Adrenal gland (tissue), 12 donors: ENCODE results near the gene SREBF1. TPM values are rescaled to one million over a fixed set of nuclear protein-coding genes. Genes with fewer than 3 reads are reported as not detected.

ENCODE experiments used
- DNase-seq, 7 donors: peaks; one replicate each; pipeline ENCODE4 v3.0.0-alpha.2; 2019 to 2020
- H3K27ac ChIP-seq, 5 donors: fragments of 200-600 bp; sonication (generic) in 4 of 5; 1 replicate in 3 of 5; 2 replicates in 2 of 5; pipeline versions ENCODE4 v1.5.1 to v1.8.0; 2016 to 2020; ENCODE audit warnings: mild to moderate bottlenecking in 1 of 5
- H3K27me3 ChIP-seq: fragments of 200-600 bp; 2 replicates; pipeline ENCODE4 v1.8.0; 2021
- H3K36me3 ChIP-seq, 2 donors: fragments of 200-600 bp; replicated peaks in 1 of 2; 1 replicate in 1 of 2; 2 replicates in 1 of 2; pipeline versions ENCODE4 v1.5.1 to v1.8.0; 2018 to 2022
- H3K4me1 ChIP-seq, 2 donors: fragments of 200-600 bp; replicated peaks in 1 of 2; 1 replicate in 1 of 2; 2 replicates in 1 of 2; pipeline versions ENCODE4 v1.5.1 to v1.8.0; 2018 to 2021
- H3K4me3 ChIP-seq, 4 donors: fragments of 200-600 bp; sonication (generic) in 3 of 4; one replicate each; pipeline ENCODE4 v1.5.1; 2016 to 2018
- H3K9me3 ChIP-seq, 3 donors: fragments of 200-600 bp; sonication (generic) in 1 of 3; replicated peaks in 1 of 3; 1 replicate in 2 of 3; 2 replicates in 1 of 3; pipeline versions ENCODE4 v1.5.1 to v1.8.0; 2016 to 2021
- POLR2A ChIP-seq, 2 donors: fragments of 450-650 bp; IDR thresholded peaks; one replicate each; pipeline ENCODE4 v1.6.1; 2017; ENCODE audit warnings: antibody characterized with exemption in 2 of 2, mild to moderate bottlenecking in 2 of 2, moderate library complexity in 1 of 2
- WGBS, 4 donors: extraction: QIAGEN DNeasy Blood & Tissue Kit in 2 of 4; methylation state at CpG; one replicate each; pipeline versions ENCODE4 v1.1.5 to v1.1.7; 2013 to 2017; 5-methylcytosine and 5-hydroxymethylcytosine counted together
- intact Hi-C, 2 donors: fragments of 100-400 bp; cut with DNase I; formaldehyde crosslinking; loops; one replicate each; pipeline versions ENCODE4 v1.14.1 to v1.15.0; 2022 to 2023
- polyA plus RNA-seq, 3 donors: library from polyadenylated mRNA; stranded (reverse); fragments of 200-250 nt in 2 of 3; fragments of 350-450 nt in 1 of 3; fragmentation: Illumina TruSeq in 1 of 3; extraction: RNeasy Lipid Tissue Mini Kit (QIAGEN cat#74804) in 1 of 3; gene quantifications; one replicate each; pipeline ENCODE4 v1.2.3, GENCODE V29; 2013 to 2014
- total RNA-seq, 9 donors: library from RNA; depleted of rRNA in 4 of 9; stranded (reverse); fragments of >200 nt in 4 of 9; fragments of 120-200 nt in 1 of 9; fragmentation: NEBNext Ultra II Directional in 1 of 9; extraction: Animal tissue kit (Norgen Biotek cat#: 25700) in 1 of 9; gene quantifications; one replicate each; pipeline versions ENCODE4 v1.1.0 to v1.2.4, GENCODE V29; 2013 to 2023
- TF ChIP-seq, protein P1 (sequence below), 6 experiments: fragments of 450-650 bp in 4 of 6; fragments of 200-600 bp in 2 of 6; sonication (generic) in 1 of 6; IDR thresholded peaks; 1 replicate in 5 of 6; 2 replicates in 1 of 6; pipeline versions ENCODE4 v1.5.1 to v1.8.0; 2016 to 2021; ENCODE audit warnings: antibody characterized with exemption in 6 of 6, mild to moderate bottlenecking in 2 of 6, moderate library complexity in 1 of 6
- donor health status: healthy with polysubstance abuse.
- donor health status: Bipolar disorder and iron deficiency.
- donor health status: DM: yes; HTN: yes; CAD: no.
- donor health status: DM: no; HTN: no; CAD: no.
- donor health status: DM: no; HTN: no; CAD: no.
- donor health status: DM: yes; HTN: yes; CAD: no.

SREBF1 gene
- total and polyA plus RNA-seq, 12 donors, result 48.2 to 850 (median 576) TPM

DNA sequence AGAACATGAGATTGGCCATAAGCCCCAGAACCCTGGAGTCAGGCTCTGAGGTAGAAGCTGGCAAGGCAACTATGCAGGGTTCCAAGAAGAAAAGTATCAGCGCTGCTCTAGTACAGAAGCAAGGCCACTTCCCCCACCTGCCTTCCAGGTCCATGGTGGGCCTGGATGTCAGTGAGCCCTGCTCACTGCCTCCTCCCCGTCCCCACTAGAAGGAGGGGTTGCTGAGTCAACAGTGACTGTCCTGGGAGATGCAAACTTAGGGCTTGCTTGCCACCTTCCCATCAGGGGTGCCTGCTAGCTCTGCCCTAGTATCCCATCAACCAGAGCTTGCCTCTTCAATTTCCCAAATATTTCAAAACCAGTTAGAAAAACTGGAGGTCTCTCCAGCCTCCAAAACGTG is 29.6 kb upstream of the SREBF1 start:
- no peak overlapping the region for H3K4me3 ChIP-seq
- no peaks in the 10 kb centered on the region for H3K27me3 ChIP-seq
- WGBS, 4 donors, result 82 to 100% (median 88%) methylated on average over 1 to 3 of the region's 3 CpGs
- no peak for TF ChIP-seq POLR2A (IDR thresholded peaks at IDR 0.05)
- TF ChIP-seq, protein P1, sequence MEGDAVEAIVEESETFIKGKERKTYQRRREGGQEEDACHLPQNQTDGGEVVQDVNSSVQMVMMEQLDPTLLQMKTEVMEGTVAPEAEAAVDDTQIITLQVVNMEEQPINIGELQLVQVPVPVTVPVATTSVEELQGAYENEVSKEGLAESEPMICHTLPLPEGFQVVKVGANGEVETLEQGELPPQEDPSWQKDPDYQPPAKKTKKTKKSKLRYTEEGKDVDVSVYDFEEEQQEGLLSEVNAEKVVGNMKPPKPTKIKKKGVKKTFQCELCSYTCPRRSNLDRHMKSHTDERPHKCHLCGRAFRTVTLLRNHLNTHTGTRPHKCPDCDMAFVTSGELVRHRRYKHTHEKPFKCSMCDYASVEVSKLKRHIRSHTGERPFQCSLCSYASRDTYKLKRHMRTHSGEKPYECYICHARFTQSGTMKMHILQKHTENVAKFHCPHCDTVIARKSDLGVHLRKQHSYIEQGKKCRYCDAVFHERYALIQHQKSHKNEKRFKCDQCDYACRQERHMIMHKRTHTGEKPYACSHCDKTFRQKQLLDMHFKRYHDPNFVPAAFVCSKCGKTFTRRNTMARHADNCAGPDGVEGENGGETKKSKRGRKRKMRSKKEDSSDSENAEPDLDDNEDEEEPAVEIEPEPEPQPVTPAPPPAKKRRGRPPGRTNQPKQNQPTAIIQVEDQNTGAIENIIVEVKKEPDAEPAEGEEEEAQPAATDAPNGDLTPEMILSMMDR (IDR thresholded peaks at IDR 0.05), result no peak
- intact Hi-C loops, result loop anchor here in 1 of 2 donors (5.0 kb wide), 1 partner anchor 184 kb away; the partner anchor contains the start of gene RAI1
- no peaks in the 10 kb centered on the region for H3K9me3 ChIP-seq
- H3K27ac ChIP-seq, result no peak overlapping the region
- peaks cover 0 to 38% of the 10 kb centered on the region in 2 donors for H3K36me3 ChIP-seq
- peaks cover 4 to 16% of the 10 kb centered on the region in 2 donors for H3K4me1 ChIP-seq
- no peak for DNase-seq

GRCh38 chr17:17865035-17865434 is 28.2 kb upstream of the SREBF1 start:
- DNase-seq, result no peak
- Histone ChIP-seq H3K4me1 (peaks cover 4 to 17% of the 10 kb centered on the region in 2 donors), H3K27me3 (no peaks in the 10 kb centered on the region), H3K9me3 (no peaks in the 10 kb centered on the region), H3K36me3 (peaks cover 0 to 38% of the 10 kb centered on the region in 2 donors), H3K27ac (no peak overlapping the region), H3K4me3 (no peak overlapping the region)
- intact Hi-C loops, result loop anchor here in 1 of 2 donors (5.0 kb wide), 1 partner anchor 183 kb away; the partner anchor contains the start of gene RAI1
- 63 to 83% (median 73%) methylated on average over 1 of the region's 1 CpG for WGBS, 4 donors
- no peak for TF ChIP-seq POLR2A (IDR thresholded peaks at IDR 0.05)
- TF ChIP-seq, protein P1 (IDR thresholded peaks at IDR 0.05), result no peak

- no peak for TF ChIP-seq POLR2A (IDR thresholded peaks at IDR 0.05)
- TF ChIP-seq, protein P1 (IDR thresholded peaks at IDR 0.05), result no peak
- 82 to 88% (median 85%) methylated on average over 4 to 5 of the region's 5 CpGs for WGBS, 4 donors
- peaks cover 16 to 29% of the 10 kb centered on the region in 2 donors for H3K4me1 ChIP-seq
Observed at GRCh38 chr17:17860766-17861107, 24.0 kb upstream of the SREBF1 start.

DNA sequence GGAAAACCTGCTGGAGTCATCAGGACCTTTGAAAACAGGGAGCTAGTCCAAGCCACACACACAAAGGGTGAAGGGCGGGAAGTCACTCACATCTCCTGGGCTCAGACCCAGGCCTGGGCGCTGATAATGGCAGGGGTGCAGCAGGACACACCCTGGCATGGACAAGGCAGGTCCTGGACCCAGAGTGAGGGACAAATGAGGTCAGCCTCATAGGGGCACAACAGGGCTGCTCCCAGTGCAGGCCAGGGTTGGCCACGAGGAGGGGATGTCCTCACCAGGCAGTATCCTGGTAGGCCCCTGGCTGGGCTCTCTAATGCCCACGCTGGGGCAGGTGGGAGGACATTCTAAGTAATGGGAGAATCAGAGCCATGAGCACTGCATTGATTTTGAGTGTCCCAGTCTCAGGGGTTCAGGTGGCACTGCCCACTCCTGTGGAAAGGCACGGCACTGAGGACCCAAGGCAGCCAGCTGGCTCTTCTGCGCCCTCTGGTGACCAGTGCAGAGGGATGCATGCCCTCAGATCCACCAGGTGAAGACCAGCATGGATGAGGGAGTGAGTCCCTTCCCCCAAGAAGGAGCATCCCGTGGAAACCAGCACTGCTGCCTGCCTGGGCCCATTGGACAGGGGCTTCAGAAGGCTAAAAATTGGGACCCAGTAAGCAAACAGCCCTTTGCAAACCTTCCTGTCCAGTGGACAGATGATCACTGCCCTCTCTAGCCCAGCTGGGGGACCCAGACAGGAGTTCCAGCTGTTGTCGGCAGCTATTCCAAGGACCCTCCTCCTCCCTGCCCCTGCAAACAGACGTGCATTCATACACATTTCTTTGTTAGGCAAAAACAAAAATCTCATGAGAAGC is 23.4 kb upstream of the SREBF1 start:
- Histone ChIP-seq H3K9me3 (no peaks in the 10 kb centered on the region), H3K27ac (peak overlapping the region in 1 of 5 donors; percentile 13), H3K4me1 (peaks cover 17 to 35% of the 10 kb centered on the region in 2 donors), H3K27me3 (no peaks in the 10 kb centered on the region), H3K4me3 (no peak overlapping the region), H3K36me3 (peaks cover 0 to 15% of the 10 kb centered on the region in 2 donors)
- TF ChIP-seq, protein P1 (IDR thresholded peaks at IDR 0.05), result peak; percentile 93 to 98 (median 97)
- TF ChIP-seq POLR2A (IDR thresholded peaks at IDR 0.05), result no peak
- WGBS, 4 donors, result 28 to 55% (median 36%) methylated on average over 6 to 9 of the region's 9 CpGs
- peak; percentile 58 to 86 (median 74) for DNase-seq
- intact Hi-C loops, result loop anchor here (5.0 kb wide), 2 partner anchors 48 to 178 kb away; partner anchors contain the start of gene RAI1 (in 1 of the 2)

More at GRCh38 chr17:17860766-17861107, 24.0 kb upstream of the SREBF1 start:
- no peak overlapping the region for H3K4me3 ChIP-seq
- H3K9me3 ChIP-seq, result no peaks in the 10 kb centered on the region
- DNase-seq, result no peak
- H3K27me3 ChIP-seq, result no peaks in the 10 kb centered on the region
- intact Hi-C loops, result loop anchor here in 1 of 2 donors (5.0 kb wide), 2 partner anchors 48 to 178 kb away; partner anchors contain the start of gene RAI1
- no peak overlapping the region for H3K27ac ChIP-seq
- peaks cover 0 to 17% of the 10 kb centered on the region in 2 donors for H3K36me3 ChIP-seq
